Prostate gland (tissue), 2 donors: ENCODE data around the gene ABL2. TPM values are rescaled to one million over a fixed set of nuclear protein-coding genes. Genes with fewer than 3 reads are reported as not detected.
A peak's percentile ranks its signal among the peaks of the same experiment; 100 is the strongest.
"Not testable (repeated sequence)": the region's sequence is repeated elsewhere in the genome, so short reads cannot be mapped to it uniquely, and the experiment has no call there.

Experiments used
- DNase-seq: peaks from one replicate; pipeline ENCODE4 v3.0.0-alpha.2; 2019; ENCODE audit warnings: low spot score
- H3K27ac ChIP-seq, 2 donors: fragments of 200-600 bp; sonication (generic); 2 replicates each; pipeline ENCODE4 v1.5.1; 2017 to 2019
- H3K27me3 ChIP-seq: fragments of 200-600 bp; sonication (generic); replicated peaks from 2 replicates; pipeline ENCODE4 v1.5.1; 2019; ENCODE audit not compliant: insufficient read depth
- H3K36me3 ChIP-seq, 2 donors: fragments of 200-600 bp; sonication (generic); 1 replicate in 1 of 2; 2 replicates in 1 of 2; pipeline versions ENCODE4 v1.5.1 to v1.8.1; 2017 to 2019
- H3K4me1 ChIP-seq: fragments of 200-600 bp; sonication (generic); replicated peaks from 2 replicates; pipeline ENCODE4 v1.5.1; 2019
- H3K4me3 ChIP-seq, 2 donors: fragments of 200-600 bp; sonication (generic); 2 replicates each; pipeline ENCODE4 v1.5.1; 2017 to 2019
- H3K9me3 ChIP-seq: fragments of 200-600 bp; sonication (generic); 2 replicates; pipeline ENCODE4 v1.5.1; 2017
- CTCF ChIP-seq, 4 experiments: fragments of 200-600 bp in 2 of 4; fragments of 450-650 bp in 2 of 4; sonication (generic) in 2 of 4; IDR thresholded peaks; 1 replicate in 3 of 4; 2 replicates in 1 of 4; pipeline ENCODE4 v1.5.1; 2016 to 2019; ENCODE audit warnings: antibody characterized with exemption in 4 of 4, mild to moderate bottlenecking in 2 of 4, moderate library complexity in 2 of 4
- POLR2A ChIP-seq: fragments of 450-650 bp; IDR thresholded peaks from one replicate; pipeline ENCODE4 v1.6.1; 2016; ENCODE audit warnings: antibody characterized with exemption, mild to moderate bottlenecking
- POLR2AphosphoS5 ChIP-seq: sonication (generic); formaldehyde crosslinking; IDR thresholded peaks from one replicate; pipeline ENCODE4 v1.6.1; 2017; ENCODE audit warnings: antibody characterized with exemption
- WGBS: methylation state at CpG from one replicate; pipeline ENCODE4 v1.1.5; 2018; 5-methylcytosine and 5-hydroxymethylcytosine counted together
- intact Hi-C: fragments of 100-400 bp; cut with DNase I; formaldehyde crosslinking; loops from one replicate; pipeline ENCODE4 v1.14.2; 2022
- total RNA-seq, 2 donors: library from RNA; depleted of rRNA; stranded (reverse); fragments of >200 nt; gene quantifications; one replicate each; pipeline ENCODE4 v1.1.0, GENCODE V29; 2016

ABL2 gene
- total RNA-seq, 2 donors from 2014 or later, result 12.1 to 18.4 TPM

- no peak overlapping the region for H3K27ac ChIP-seq
- 70% methylated on average over 5 of the region's 5 CpGs for WGBS
Measured at GRCh38 chr1:179137617-179138255, 91.7 kb downstream of the ABL2 start.

GRCh38 chr1:179135707-179136106 is 93.8 kb downstream of the ABL2 start:
- H3K4me3 ChIP-seq, H3K4me1 ChIP-seq, H3K36me3 ChIP-seq, H3K9me3 ChIP-seq, intact Hi-C loops, H3K27ac ChIP-seq, DNase-seq, H3K27me3 ChIP-seq: not testable (repeated sequence)
- no CpG with 5 or more reads among the region's 28 CpGs for whole genome bisulfite sequencing

More at GRCh38 chr1:179137617-179138255, 91.7 kb downstream of the ABL2 start:
- Histone ChIP-seq H3K4me3 (no peak overlapping the region), H3K27me3 (no peaks in the 10 kb centered on the region), H3K4me1 (no peaks in the 10 kb centered on the region), H3K9me3 (no peaks in the 10 kb centered on the region), H3K36me3 (no peaks in the 10 kb centered on the region)
- intact Hi-C loops, result no loop called here
- no peak for DNase-seq
- no peak for TF ChIP-seq POLR2A
- TF ChIP-seq CTCF (IDR thresholded peaks at IDR 0.05), result no peak
- no peak for TF ChIP-seq POLR2AphosphoS5

- not testable (repeated sequence) for H3K27me3 ChIP-seq, H3K4me1 ChIP-seq
- WGBS, result 95% methylated on average over 18 of the region's 27 CpGs
Measured at GRCh38 chr1:179135168-179135567, 94.3 kb downstream of the ABL2 start.

GRCh38 chr1:179129702-179130473 is 99.6 kb downstream of the ABL2 start:
- intact Hi-C loops, result loop anchor here (10.0 kb wide), 1 partner anchor 235 kb away; the partner anchor contains the start of gene AXDND1
- Histone ChIP-seq H3K27ac (peak overlapping the region; percentile 29 to 46), H3K27me3 (no peaks in the 10 kb centered on the region), H3K9me3 (no peaks in the 10 kb centered on the region), H3K36me3 (no peaks in the 10 kb centered on the region), H3K4me1 (no peaks in the 10 kb centered on the region), H3K4me3 (no peak overlapping the region)
- DNase-seq, result no peak
- TF ChIP-seq POLR2A (no peak), POLR2AphosphoS5 (peak; percentile 51)
- WGBS, result 78% methylated on average over 10 of the region's 10 CpGs

More at GRCh38 chr1:179135168-179135567, 94.3 kb downstream of the ABL2 start:
- H3K36me3 ChIP-seq, H3K9me3 ChIP-seq, DNase-seq, H3K4me3 ChIP-seq, H3K27ac ChIP-seq, intact Hi-C loops: not testable (repeated sequence)

- Histone ChIP-seq H3K4me1 (no peaks in the 10 kb centered on the region), H3K9me3 (no peaks in the 10 kb centered on the region), H3K36me3 (no peaks in the 10 kb centered on the region), H3K4me3 (no peak overlapping the region), H3K27me3 (no peaks in the 10 kb centered on the region), H3K27ac (peak overlapping the region in 1 of 2 donors; percentile 46)
- TF ChIP-seq POLR2AphosphoS5 (peak; percentile 45), CTCF (IDR thresholded peaks at IDR 0.05) (no peak)
- peak; percentile 37 for DNase-seq
- intact Hi-C loops, result loop anchor here (10.0 kb wide), 1 partner anchor 236 kb away; the partner anchor contains the start of gene AXDND1
- 44% methylated on average over 4 of the region's 4 CpGs for WGBS
Measured at GRCh38 chr1:179128520-179128919, 101.0 kb downstream of the ABL2 start.

GRCh38 chr1:179127163-179127895 is 102.1 kb downstream of the ABL2 start:
- no peaks in the 10 kb centered on the region for H3K4me1 ChIP-seq
- 91% methylated on average over 5 of the region's 5 CpGs for WGBS
- intact Hi-C loops, result loop anchor here (10.0 kb wide), 1 partner anchor 237 kb away; the partner anchor contains the start of gene AXDND1
- no peaks in the 10 kb centered on the region for H3K9me3 ChIP-seq
- H3K27ac ChIP-seq, result no peak overlapping the region
- DNase-seq, result no peak
- H3K27me3 ChIP-seq, result no peaks in the 10 kb centered on the region
- H3K4me3 ChIP-seq, result no peak overlapping the region
- TF ChIP-seq CTCF (IDR thresholded peaks at IDR 0.05), result no peak
- no peak for TF ChIP-seq POLR2AphosphoS5
- TF ChIP-seq POLR2A, result no peak
- H3K36me3 ChIP-seq, result no peaks in the 10 kb centered on the region
